Thyroid gland (tissue), 4 donors: ENCODE data around the gene AXDND1.

ENCODE experiments used
- POLR2A ChIP-seq, 2 donors: fragments of 450-650 bp; IDR thresholded peaks; one replicate each; pipeline ENCODE4 v1.6.1; 2017; ENCODE audit warnings: antibody characterized with exemption in 2 of 2, mild to moderate bottlenecking in 2 of 2, moderate library complexity in 1 of 2
- TF ChIP-seq, protein P1 (sequence below), 6 experiments: fragments of 200-600 bp in 3 of 6; fragments of 450-650 bp in 3 of 6; sonication (generic) in 3 of 6; IDR thresholded peaks; one replicate each; pipeline ENCODE4 v1.5.1; 2016 to 2019; ENCODE audit warnings: antibody characterized with exemption in 6 of 6, mild to moderate bottlenecking in 2 of 6, inconsistent platforms in 1 of 6, moderate library complexity in 1 of 6

- TF ChIP-seq, protein P1, sequence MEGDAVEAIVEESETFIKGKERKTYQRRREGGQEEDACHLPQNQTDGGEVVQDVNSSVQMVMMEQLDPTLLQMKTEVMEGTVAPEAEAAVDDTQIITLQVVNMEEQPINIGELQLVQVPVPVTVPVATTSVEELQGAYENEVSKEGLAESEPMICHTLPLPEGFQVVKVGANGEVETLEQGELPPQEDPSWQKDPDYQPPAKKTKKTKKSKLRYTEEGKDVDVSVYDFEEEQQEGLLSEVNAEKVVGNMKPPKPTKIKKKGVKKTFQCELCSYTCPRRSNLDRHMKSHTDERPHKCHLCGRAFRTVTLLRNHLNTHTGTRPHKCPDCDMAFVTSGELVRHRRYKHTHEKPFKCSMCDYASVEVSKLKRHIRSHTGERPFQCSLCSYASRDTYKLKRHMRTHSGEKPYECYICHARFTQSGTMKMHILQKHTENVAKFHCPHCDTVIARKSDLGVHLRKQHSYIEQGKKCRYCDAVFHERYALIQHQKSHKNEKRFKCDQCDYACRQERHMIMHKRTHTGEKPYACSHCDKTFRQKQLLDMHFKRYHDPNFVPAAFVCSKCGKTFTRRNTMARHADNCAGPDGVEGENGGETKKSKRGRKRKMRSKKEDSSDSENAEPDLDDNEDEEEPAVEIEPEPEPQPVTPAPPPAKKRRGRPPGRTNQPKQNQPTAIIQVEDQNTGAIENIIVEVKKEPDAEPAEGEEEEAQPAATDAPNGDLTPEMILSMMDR (IDR thresholded peaks at IDR 0.05): peak in 1 of 6 experiments; percentile 11
- TF ChIP-seq POLR2A (IDR thresholded peaks at IDR 0.05): no peak
Measured at GRCh38 chr1:179447489-179447888, 81.7 kb downstream of the AXDND1 start.
